Uterus (tissue), 2 donors: ENCODE data around the gene ANXA3.

Source experiments
- CTCF ChIP-seq, 4 experiments: fragments of 200-600 bp in 2 of 4; fragments of 450-650 bp in 2 of 4; sonication (generic) in 2 of 4; IDR thresholded peaks; one replicate each; pipeline ENCODE4 v1.5.1; 2016 to 2019; ENCODE audit warnings: antibody characterized with exemption in 4 of 4, mild to moderate bottlenecking in 2 of 4, moderate library complexity in 1 of 4
- POLR2A ChIP-seq, 2 donors: fragments of 450-650 bp; IDR thresholded peaks; one replicate each; pipeline ENCODE4 v1.6.1; 2016; ENCODE audit warnings: antibody characterized with exemption in 2 of 2, mild to moderate bottlenecking in 1 of 2, moderate library complexity in 1 of 2

DNA sequence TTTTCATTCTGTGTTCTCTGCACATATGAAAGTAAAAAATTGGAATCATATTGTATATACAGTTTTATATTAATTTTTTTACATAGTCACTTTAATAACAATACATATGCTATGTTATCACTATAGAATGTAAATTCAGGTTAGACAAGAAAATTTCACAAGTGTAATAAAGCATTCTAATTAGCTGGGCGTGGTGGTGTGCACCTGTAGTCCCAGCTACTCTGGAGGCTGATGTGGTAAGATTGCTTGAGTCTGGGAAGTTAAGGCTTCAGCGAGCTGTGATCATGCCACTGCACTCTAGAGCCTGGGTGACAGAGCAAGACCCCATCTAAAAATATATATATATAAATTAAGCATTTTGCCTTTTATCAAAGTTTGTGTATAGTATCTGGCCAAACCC lies 95.7 kb downstream of the ANXA3 start:
- TF ChIP-seq CTCF (IDR thresholded peaks at IDR 0.05) (no peak), POLR2A (IDR thresholded peaks at IDR 0.05) (no peak)
